GM23248 (cell line): ENCODE measurements around the gene ZCCHC4.

ENCODE experiments used
- EZH2 ChIP-seq: fragments of 200-600 bp; sonication (generic); IDR thresholded peaks from 2 replicates; pipeline ENCODE4 v1.6.1; 2018; ENCODE audit warnings: antibody characterized with exemption, mild to moderate bottlenecking; ENCODE audit not compliant: insufficient read depth, poor library complexity, severe bottlenecking
- EZH2phosphoT487 ChIP-seq: fragments of 200-600 bp; sonication (generic); IDR thresholded peaks from 2 replicates; pipeline ENCODE4 v1.6.1; 2018; ENCODE audit warnings: antibody characterized with exemption, moderate library complexity, mild to moderate bottlenecking, low read depth; ENCODE audit not compliant: insufficient read depth

DNA sequence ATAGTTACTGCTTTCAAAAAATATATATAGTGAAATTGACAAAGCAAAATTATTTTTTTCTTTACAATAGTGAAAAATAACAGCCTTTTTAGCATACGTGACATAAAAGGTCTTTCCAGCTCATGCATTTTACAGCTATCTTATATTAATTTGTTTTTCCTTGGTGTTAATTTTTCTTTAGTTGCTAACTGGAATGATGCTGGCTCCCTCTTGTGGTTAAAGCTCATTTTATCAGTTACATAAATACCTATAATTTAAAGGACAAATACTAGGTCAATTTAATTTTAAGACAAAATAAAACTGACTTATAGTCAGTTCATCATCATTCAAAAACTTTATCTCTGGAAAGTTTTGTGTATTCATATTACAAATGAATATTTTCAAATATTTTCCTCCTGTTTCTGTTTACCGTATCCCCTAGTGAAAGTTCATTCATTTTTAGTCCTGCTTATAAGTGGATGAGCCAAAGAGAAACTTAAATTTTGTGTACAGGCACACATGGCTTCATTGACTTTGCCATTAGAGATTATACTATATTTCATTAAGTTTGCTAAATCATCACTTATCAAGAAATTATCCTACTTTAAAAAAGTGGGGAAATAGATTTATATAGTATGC, 54.5 kb downstream of the ZCCHC4 start:
- TF ChIP-seq EZH2phosphoT487 (no peak), EZH2 (no peak)
